Activated T-cell treated with anti-CD3 and anti-CD28 coated beads, Interleukin-2, amount 50 U/mL, for 24 hours (primary cell): ENCODE measurements around the gene CNOT4.

Experiments used
- DNase-seq: peaks from one replicate; pipeline ENCODE4 v3.0.0-alpha.2; 2020
- H3K27ac Mint-ChIP-seq: 2 replicates; pipeline ENCODE4 v1.8.0; 2020; ENCODE audit warnings: mild to moderate bottlenecking, mixed read lengths
- H3K27me3 Mint-ChIP-seq: 2 replicates; pipeline ENCODE4 v1.8.0; 2020; ENCODE audit warnings: mixed read lengths
- H3K36me3 Mint-ChIP-seq: 2 replicates; pipeline ENCODE4 v1.8.0; 2020; ENCODE audit warnings: low read depth, mixed read lengths
- H3K4me1 Mint-ChIP-seq: 2 replicates; pipeline ENCODE4 v1.8.0; 2020; ENCODE audit warnings: low read depth, mixed read lengths
- H3K4me3 Mint-ChIP-seq: 2 replicates; pipeline ENCODE4 v1.8.0; 2020; ENCODE audit warnings: mild to moderate bottlenecking, moderate library complexity, mixed read lengths
- H3K9me3 Mint-ChIP-seq: 2 replicates; pipeline ENCODE4 v1.8.0; 2020; ENCODE audit warnings: mixed read lengths

Gene CNOT4

GRCh38 chr7:135385209-135385608 is 124.7 kb downstream of the CNOT4 start:
- no peak for DNase-seq
- no peaks in the 10 kb centered on the region for H3K9me3 Mint-ChIP-seq
- peaks cover 3% of the 10 kb centered on the region for H3K4me1 Mint-ChIP-seq
- no peaks in the 10 kb centered on the region for H3K27me3 Mint-ChIP-seq
- H3K27ac Mint-ChIP-seq = no peak overlapping the region
- H3K36me3 Mint-ChIP-seq = peaks cover 38% of the 10 kb centered on the region
- no peak overlapping the region for H3K4me3 Mint-ChIP-seq

GRCh38 chr7:135383525-135384175 is 126.3 kb downstream of the CNOT4 start:
- H3K4me3 Mint-ChIP-seq = no peak overlapping the region
- no peak for DNase-seq
- no peaks in the 10 kb centered on the region for H3K9me3 Mint-ChIP-seq
- peaks cover 30% of the 10 kb centered on the region for H3K36me3 Mint-ChIP-seq
- H3K4me1 Mint-ChIP-seq = no peaks in the 10 kb centered on the region
- no peak overlapping the region for H3K27ac Mint-ChIP-seq
- H3K27me3 Mint-ChIP-seq = no peaks in the 10 kb centered on the region

GRCh38 chr7:135382173-135382572 is 127.7 kb downstream of the CNOT4 start:
- Mint-ChIP-seq H3K4me3 (no peak overlapping the region), H3K36me3 (peaks cover 19% of the 10 kb centered on the region), H3K4me1 (peaks cover under 1% of the 10 kb centered on the region), H3K9me3 (no peaks in the 10 kb centered on the region), H3K27me3 (no peaks in the 10 kb centered on the region), H3K27ac (no peak overlapping the region)
- DNase-seq = no peak

GRCh38 chr7:135381369-135381768 is 128.5 kb downstream of the CNOT4 start:
- Mint-ChIP-seq H3K36me3 (peaks cover 14% of the 10 kb centered on the region), H3K9me3 (no peaks in the 10 kb centered on the region), H3K4me3 (no peak overlapping the region), H3K27me3 (no peaks in the 10 kb centered on the region), H3K27ac (no peak overlapping the region), H3K4me1 (peaks cover 4% of the 10 kb centered on the region)
- no peak for DNase-seq

GRCh38 chr7:135380351-135380750 is 129.6 kb downstream of the CNOT4 start:
- H3K27ac Mint-ChIP-seq = no peak overlapping the region
- peaks cover 11% of the 10 kb centered on the region for H3K4me1 Mint-ChIP-seq
- H3K36me3 Mint-ChIP-seq = peaks cover 11% of the 10 kb centered on the region
- no peaks in the 10 kb centered on the region for H3K9me3 Mint-ChIP-seq
- no peaks in the 10 kb centered on the region for H3K27me3 Mint-ChIP-seq
- DNase-seq = no peak
- H3K4me3 Mint-ChIP-seq = no peak overlapping the region

- peaks cover 17% of the 10 kb centered on the region for H3K36me3 Mint-ChIP-seq
- peaks cover 28% of the 10 kb centered on the region for H3K4me1 Mint-ChIP-seq
- no peak for DNase-seq
- H3K27me3 Mint-ChIP-seq = no peaks in the 10 kb centered on the region
- H3K9me3 Mint-ChIP-seq = no peaks in the 10 kb centered on the region
- H3K4me3 Mint-ChIP-seq = no peak overlapping the region
- H3K27ac Mint-ChIP-seq = no peak overlapping the region
Measured at GRCh38 chr7:135377171-135377570, 132.7 kb downstream of the CNOT4 start.

- Mint-ChIP-seq H3K27me3 (no peaks in the 10 kb centered on the region), H3K9me3 (no peaks in the 10 kb centered on the region), H3K36me3 (peaks cover 23% of the 10 kb centered on the region), H3K4me3 (no peak overlapping the region), H3K27ac (peak overlapping the region; percentile 51), H3K4me1 (peaks cover 29% of the 10 kb centered on the region)
- DNase-seq = no peak
Measured at GRCh38 chr7:135375908-135376699, 133.8 kb downstream of the CNOT4 start.

DNA sequence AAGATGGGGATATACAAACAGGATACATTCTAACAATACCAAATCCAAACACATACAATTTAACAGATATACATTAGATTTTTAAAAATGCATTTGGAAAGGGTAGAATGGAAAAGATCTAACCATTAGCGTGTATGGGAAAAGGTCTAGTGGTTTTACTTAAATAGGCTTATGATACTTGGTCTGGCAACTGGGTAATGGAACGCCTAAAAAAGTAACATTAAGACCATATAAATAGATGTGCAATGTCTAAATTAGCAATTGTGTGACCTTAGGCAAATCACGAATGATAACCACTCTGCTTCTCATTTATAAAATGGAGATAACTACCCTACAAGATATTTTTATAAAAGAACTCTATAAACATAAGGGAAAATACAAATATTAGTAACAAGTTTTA is 135.2 kb downstream of the CNOT4 start:
- peaks cover 28% of the 10 kb centered on the region for H3K36me3 Mint-ChIP-seq
- H3K9me3 Mint-ChIP-seq = no peaks in the 10 kb centered on the region
- DNase-seq = no peak
- H3K27ac Mint-ChIP-seq = no peak overlapping the region
- peaks cover 34% of the 10 kb centered on the region for H3K4me1 Mint-ChIP-seq
- no peak overlapping the region for H3K4me3 Mint-ChIP-seq
- no peaks in the 10 kb centered on the region for H3K27me3 Mint-ChIP-seq

GRCh38 chr7:135372222-135372621 is 137.7 kb downstream of the CNOT4 start:
- no peaks in the 10 kb centered on the region for H3K27me3 Mint-ChIP-seq
- no peaks in the 10 kb centered on the region for H3K9me3 Mint-ChIP-seq
- no peak for DNase-seq
- peaks cover 49% of the 10 kb centered on the region for H3K4me1 Mint-ChIP-seq
- H3K27ac Mint-ChIP-seq = no peak overlapping the region
- H3K4me3 Mint-ChIP-seq = no peak overlapping the region
- H3K36me3 Mint-ChIP-seq = peaks cover 30% of the 10 kb centered on the region

GRCh38 chr7:135370656-135371055 is 139.2 kb downstream of the CNOT4 start:
- Mint-ChIP-seq H3K4me3 (no peak overlapping the region), H3K4me1 (peaks cover 40% of the 10 kb centered on the region), H3K9me3 (no peaks in the 10 kb centered on the region), H3K27ac (no peak overlapping the region), H3K36me3 (peaks cover 28% of the 10 kb centered on the region), H3K27me3 (no peaks in the 10 kb centered on the region)
- DNase-seq = no peak

DNA sequence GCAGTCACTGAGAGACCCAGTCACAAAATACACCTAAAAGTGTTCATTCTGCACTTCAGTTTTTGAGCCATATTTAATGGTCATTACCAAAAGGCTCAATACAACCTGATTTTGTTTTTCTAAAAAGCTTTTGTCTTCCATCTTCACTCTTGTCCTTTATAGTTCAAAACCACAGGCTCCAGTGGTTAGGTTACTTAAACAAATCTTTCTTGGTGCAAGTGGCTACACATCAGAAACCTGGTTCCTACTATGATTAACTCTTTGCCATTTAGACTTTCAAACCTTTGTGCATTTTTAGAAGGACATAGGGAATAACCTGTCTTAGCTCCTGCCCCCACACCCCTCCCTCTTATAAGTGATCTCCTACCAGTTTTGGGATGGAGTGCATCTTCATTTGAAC is 140.5 kb downstream of the CNOT4 start:
- Mint-ChIP-seq H3K27me3 (no peaks in the 10 kb centered on the region), H3K27ac (no peak overlapping the region)

GRCh38 chr7:135368416-135369186 is 141.3 kb downstream of the CNOT4 start:
- Mint-ChIP-seq H3K4me1 (peaks cover 26% of the 10 kb centered on the region), H3K27me3 (no peaks in the 10 kb centered on the region), H3K4me3 (no peak overlapping the region), H3K9me3 (no peaks in the 10 kb centered on the region), H3K27ac (peak overlapping the region; percentile 7), H3K36me3 (peaks cover 34% of the 10 kb centered on the region)
- no peak for DNase-seq

More for the DNA sequence above, 140.5 kb downstream of the CNOT4 start:
- Mint-ChIP-seq H3K4me1 (peaks cover 32% of the 10 kb centered on the region), H3K9me3 (no peaks in the 10 kb centered on the region), H3K36me3 (peaks cover 31% of the 10 kb centered on the region), H3K4me3 (no peak overlapping the region)
- DNase-seq = no peak

DNA sequence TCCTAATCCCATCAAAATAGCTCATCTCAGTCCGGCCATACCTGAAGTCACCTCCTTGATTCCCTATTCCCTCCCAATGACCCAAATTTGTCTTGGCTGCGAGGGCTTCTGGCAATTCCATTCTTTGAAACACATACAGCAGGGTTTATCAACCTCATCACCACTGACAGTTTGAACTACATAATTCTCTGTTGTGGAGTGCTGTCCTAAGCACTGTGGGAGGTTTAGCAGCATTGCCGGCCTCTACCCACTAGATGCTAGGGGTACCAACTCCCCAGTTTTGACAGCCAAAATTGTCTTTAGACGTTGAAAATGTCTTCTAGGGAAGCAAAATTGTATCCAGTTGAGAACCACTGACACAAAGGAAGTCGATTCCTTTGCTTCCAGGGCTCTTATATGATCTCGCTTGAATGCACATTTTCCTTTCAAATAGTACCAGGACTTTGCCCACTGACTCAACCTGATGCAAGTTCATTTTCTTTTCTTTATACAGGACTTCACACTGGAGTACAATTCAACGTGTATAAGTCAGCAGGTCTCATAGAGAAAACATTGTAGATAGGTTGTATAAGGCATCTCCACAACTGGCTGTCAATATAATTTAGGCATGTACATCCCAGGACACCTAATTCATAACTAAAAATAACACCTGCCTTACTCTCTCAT is 142.9 kb downstream of the CNOT4 start:
- H3K9me3 Mint-ChIP-seq = no peaks in the 10 kb centered on the region
- no peak for DNase-seq
- H3K4me1 Mint-ChIP-seq = peaks cover 21% of the 10 kb centered on the region
- H3K27me3 Mint-ChIP-seq = no peaks in the 10 kb centered on the region
- peaks cover 44% of the 10 kb centered on the region for H3K36me3 Mint-ChIP-seq
- no peak overlapping the region for H3K4me3 Mint-ChIP-seq
- H3K27ac Mint-ChIP-seq = no peak overlapping the region

DNA sequence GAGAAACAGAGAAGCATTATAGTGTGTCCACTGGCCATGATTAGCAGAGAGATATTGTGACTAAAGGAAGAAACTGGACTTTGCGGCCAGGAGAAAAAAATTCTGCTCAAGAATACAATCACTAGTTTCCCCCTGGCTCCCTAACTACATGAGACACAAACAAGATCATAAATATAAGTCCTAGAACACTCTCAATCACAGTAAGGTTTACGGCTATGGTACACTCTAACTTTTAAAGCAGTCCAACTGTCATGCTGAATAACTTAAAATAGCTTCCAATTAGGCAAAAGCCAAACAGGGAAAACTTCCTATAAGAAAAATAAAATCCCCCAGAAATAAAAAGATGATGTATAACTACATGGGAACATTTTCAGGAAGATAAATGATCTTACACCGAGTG is 144.2 kb downstream of the CNOT4 start:
- DNase-seq = no peak
- Mint-ChIP-seq H3K36me3 (peaks cover 46% of the 10 kb centered on the region), H3K27me3 (no peaks in the 10 kb centered on the region), H3K4me1 (peaks cover 19% of the 10 kb centered on the region), H3K9me3 (no peaks in the 10 kb centered on the region), H3K4me3 (no peak overlapping the region), H3K27ac (no peak overlapping the region)
